ENCODE measurements around the gene MYL1.

MYL1 gene

GRCh38 chr2:210315015-210315788 lies at the start of gene MYL1:
Gene MYL1 (minus strand): TSS chr2:210315174. CDS start chr2:210315042, 132 bp downstream.
- no peak for DNase-seq (ENCODE audit: low read depth in 2 of 2)

DNA sequence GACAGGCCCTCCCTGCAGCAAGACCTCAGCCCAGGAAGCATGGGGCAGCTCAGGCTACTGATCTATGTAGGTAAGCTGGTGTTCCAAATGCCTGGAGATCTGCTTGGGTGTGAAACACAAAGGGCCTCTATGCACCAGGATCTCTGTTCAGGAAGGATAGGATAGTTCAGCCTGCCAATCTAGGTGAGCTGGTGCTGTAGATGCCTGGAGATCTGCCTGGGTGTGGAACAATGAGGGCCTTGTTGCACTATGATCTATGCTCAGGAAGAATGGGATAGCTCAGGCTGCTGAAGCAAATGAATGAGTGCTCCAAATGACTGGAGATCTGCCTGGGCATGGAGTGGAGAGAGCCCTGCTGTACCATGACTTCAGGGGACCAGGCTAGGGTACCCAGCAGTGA lies 48.9 kb upstream of the MYL1 start:
- no peak for DNase-seq (ENCODE audit: low read depth in 2 of 2)

- no peak for DNase-seq (ENCODE audit: low read depth in 2 of 2)
Measured at GRCh38 chr2:210363261-210363660, 48.3 kb upstream of the MYL1 start.

DNA sequence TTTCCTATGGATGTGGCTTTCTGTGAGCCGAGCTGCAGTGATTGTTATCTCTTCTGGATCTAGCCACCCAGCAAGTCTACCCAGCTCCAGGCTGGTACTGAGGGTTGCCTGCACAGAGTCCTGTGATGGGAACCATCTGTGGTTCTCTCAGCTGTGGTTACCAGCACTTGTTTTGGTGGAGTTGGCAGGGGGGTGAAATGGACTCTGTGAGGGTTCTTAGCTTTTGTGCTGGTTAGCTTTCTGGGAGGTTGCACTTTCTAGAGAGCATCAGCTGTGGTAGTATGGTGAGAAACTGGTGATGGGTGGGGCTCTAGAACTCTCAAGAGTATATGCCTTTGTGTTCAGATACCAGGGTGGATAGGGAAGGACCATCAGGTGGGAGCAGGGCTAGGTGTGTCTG lies 45.4 kb upstream of the MYL1 start:
- DNase-seq (ENCODE audit: low read depth in 2 of 2) = no peak

GRCh38 chr2:210356944-210357343 lies 42.0 kb upstream of the MYL1 start:
- no peak for DNase-seq (ENCODE audit: low read depth in 2 of 2)

GRCh38 chr2:210337159-210337558 lies 22.2 kb upstream of the MYL1 start:
- no peak for DNase-seq (ENCODE audit: low read depth in 2 of 2)

GRCh38 chr2:210324906-210325305 lies 9.9 kb upstream of the MYL1 start:
- DNase-seq (ENCODE audit: low read depth in 2 of 2) = no peak

DNA sequence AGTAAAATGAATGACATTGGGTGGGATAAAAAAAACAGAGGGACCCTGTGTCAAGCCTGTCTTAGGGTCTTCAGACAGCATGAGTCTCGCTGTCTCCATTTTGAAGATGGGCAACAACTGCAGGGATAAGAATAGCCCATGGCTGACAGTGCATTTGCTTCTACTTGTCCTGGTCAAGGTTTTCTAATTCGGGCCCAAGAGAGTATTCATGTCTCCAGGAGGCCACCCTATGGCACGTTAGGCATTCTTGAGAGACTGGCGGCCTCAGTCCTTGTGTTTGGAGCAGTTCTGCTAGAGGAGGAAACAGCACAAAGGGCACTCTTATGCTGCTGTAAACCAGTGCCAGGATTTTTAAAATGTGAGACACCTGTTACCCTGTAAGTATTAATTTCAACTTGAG lies 9.5 kb upstream of the MYL1 start:
- no peak for DNase-seq (ENCODE audit: low read depth in 2 of 2)

- DNase-seq (ENCODE audit: low read depth in 2 of 2) = no peak
Measured at GRCh38 chr2:210323003-210323402, 8.0 kb upstream of the MYL1 start.

GRCh38 chr2:210318891-210319290 lies 3.9 kb upstream of the MYL1 start:
- no peak for DNase-seq (ENCODE audit: low read depth in 2 of 2)

DNA sequence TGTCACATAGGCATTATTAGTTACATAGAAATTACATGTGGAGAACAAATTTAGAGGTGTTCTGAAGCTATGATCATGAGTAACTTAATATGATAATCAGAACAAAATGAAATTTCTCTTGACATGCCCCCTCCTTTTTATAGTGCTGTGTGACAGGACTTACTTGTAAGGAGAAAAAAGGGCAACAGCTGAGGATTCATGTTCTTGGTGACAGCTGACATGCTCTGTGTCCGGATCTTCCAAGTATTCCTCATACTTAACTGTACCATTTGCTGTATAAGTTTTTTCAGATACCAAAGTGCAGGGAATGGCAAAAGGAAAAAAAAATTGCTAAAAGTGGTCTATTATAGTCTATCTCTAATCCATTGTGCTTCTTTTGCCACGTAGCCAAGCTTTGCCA lies 3.5 kb upstream of the MYL1 start:
- no peak for DNase-seq (ENCODE audit: low read depth in 2 of 2)

DNA sequence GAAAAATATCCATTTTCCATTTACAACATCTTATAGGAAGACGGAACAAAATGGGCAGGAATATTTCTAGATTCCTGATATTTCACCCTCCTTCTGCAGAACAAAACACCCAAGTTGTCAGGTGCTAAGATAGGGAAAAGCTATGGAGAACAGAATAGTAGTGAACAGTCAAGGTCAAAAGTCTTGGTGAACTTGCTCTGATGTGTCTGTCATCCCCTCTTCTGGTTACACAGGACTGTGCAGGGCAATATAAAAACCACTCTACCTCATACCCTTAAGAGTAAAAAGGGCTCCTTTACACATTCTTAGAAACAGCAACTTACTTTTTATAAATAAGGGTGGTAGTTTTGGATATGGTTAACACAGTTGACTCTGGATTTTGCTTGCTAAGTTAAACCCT lies 4.4 kb downstream of the MYL1 start:
- DNase-seq (ENCODE audit: low read depth in 2 of 2) = no peak

- no peak for DNase-seq (ENCODE audit: low read depth in 2 of 2)
Measured at GRCh38 chr2:210309548-210310233, 5.3 kb downstream of the MYL1 start.

- no peak for DNase-seq (ENCODE audit: low read depth in 2 of 2)
Measured at GRCh38 chr2:210303498-210303897, 11.5 kb downstream of the MYL1 start.

DNA sequence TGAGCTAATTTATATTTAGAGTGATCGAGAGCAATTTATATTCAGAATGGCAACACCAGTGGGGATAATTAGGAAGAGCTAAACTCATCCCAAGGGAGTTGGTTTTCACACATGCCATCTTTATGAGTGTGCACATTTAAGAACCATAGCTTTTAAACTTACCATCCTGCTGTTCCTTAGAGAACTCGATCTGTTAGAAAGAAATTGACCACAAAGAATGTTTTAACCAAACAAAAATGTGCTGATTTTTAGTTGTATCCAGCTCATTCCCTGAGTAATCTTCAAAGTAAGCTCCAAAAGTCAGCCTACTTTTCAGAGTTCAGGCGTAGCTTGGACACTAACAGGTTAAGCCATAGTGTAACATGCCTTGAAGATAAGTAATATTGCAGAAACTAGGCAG lies 12.6 kb downstream of the MYL1 start:
- no peak for DNase-seq (ENCODE audit: low read depth in 2 of 2)

DNA sequence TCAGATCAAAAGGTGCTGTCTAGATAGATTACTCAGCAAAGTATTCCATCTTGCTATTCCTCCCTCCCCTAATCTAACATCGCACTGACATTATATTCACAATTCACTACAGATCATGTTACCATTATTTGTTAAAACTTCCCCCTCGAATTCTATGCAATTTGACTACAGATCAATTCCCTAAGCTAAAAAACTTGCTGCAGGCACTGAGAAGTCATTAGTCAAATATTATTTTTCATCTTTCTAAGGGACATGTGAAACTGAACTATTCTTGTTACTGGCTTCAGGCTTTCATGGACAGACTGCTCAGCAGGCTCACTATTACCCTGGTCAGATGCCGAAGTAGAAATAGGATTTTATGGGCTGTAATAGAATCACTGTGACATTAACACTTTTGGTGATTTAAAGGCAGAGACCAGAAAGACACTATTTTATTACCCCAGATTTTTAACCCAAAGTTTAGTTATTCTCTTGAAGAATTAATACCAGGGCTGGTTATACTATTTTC lies 15.1 kb downstream of the MYL1 start:
- DNase-seq (ENCODE audit: low read depth in 2 of 2) = no peak

- DNase-seq (ENCODE audit: low read depth in 2 of 2) = no peak
Measured at GRCh38 chr2:210288408-210288807, 26.6 kb downstream of the MYL1 start.

GRCh38 chr2:210287301-210287700 lies 27.7 kb downstream of the MYL1 start:
- no peak for DNase-seq (ENCODE audit: low read depth in 2 of 2)

- DNase-seq (ENCODE audit: low read depth in 2 of 2) = no peak
Measured at GRCh38 chr2:210286123-210286680, 28.8 kb downstream of the MYL1 start.

- no peak for DNase-seq (ENCODE audit: low read depth in 2 of 2)
Measured at GRCh38 chr2:210277133-210277532, 37.8 kb downstream of the MYL1 start.

DNA sequence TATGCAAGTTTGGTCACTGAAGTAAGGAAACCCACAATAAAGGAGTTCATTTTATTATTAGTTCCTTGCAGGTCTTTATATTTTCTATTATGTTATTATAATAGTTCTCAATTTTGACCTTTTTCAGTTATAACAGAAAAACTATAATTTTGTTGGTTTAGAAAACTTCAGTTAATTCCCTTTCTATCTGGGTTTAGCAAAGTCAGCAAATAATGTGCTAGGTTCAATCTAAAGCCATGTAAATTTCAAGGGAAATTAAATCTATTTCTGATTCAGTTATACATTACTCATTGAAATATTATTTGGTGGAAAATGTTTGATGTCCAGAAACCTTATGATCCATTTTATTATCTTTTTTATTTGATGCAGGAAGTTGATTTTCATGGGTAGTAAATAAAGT lies 43.7 kb downstream of the MYL1 start:
- DNase-seq (ENCODE audit: low read depth in 2 of 2) = no peak

DNA sequence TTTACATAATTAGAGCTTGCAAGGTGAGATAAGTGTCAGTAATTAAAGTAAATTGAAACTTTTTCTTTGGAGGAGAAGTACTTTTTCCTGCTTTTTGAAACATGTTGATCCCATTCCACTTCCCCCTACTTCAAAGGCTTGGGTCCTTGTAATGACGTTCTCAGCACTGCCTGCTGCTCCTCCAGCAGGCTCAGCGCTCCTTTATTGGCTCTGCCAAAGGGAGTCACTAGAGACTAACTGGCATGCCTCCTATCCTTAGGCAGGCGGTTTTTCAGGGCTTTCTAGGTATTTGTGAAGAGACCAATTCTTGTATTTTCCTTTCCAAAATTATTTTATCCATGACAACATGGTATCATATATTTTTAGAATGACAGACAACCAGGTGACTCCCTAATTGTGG lies 45.8 kb downstream of the MYL1 start:
- no peak for DNase-seq (ENCODE audit: low read depth in 2 of 2)

GRCh38 chr2:210268281-210268680 lies 46.7 kb downstream of the MYL1 start:
- no peak for DNase-seq (ENCODE audit: low read depth in 2 of 2)
